ENCODE results near the gene TCN1.

DNA sequence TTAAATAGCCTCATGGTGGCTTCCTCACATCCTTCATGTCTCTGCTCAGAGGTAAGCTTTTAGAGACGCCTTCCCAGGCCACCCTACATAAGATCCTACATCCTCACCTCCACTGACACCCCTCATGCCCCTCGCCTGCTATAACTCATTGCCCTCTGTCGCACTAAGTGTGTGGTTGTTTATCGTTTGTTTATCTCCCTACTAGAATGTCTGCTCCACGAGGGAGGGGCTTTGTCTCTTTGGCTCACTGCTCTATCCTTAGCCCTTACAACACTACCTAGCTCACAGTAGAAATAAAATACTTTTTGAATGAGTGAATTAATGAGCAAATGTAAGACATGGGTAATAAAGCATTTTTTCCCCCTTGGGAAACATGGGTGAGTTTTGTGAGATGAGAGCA is 19.7 kb downstream of the TCN1 start:
- TF ChIP-seq, protein P1, sequence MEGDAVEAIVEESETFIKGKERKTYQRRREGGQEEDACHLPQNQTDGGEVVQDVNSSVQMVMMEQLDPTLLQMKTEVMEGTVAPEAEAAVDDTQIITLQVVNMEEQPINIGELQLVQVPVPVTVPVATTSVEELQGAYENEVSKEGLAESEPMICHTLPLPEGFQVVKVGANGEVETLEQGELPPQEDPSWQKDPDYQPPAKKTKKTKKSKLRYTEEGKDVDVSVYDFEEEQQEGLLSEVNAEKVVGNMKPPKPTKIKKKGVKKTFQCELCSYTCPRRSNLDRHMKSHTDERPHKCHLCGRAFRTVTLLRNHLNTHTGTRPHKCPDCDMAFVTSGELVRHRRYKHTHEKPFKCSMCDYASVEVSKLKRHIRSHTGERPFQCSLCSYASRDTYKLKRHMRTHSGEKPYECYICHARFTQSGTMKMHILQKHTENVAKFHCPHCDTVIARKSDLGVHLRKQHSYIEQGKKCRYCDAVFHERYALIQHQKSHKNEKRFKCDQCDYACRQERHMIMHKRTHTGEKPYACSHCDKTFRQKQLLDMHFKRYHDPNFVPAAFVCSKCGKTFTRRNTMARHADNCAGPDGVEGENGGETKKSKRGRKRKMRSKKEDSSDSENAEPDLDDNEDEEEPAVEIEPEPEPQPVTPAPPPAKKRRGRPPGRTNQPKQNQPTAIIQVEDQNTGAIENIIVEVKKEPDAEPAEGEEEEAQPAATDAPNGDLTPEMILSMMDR (IDR thresholded peaks at IDR 0.05; ENCODE audit: insufficient read depth, low read length): no peak
- TF ChIP-seq POLR2AphosphoS5 (IDR thresholded peaks at IDR 0.05; ENCODE audit: low read depth): no peak
- no peak for TF ChIP-seq REST (IDR thresholded peaks at IDR 0.05; ENCODE audit: insufficient replicate concordance, low read depth)
- TF ChIP-seq SPI1 (IDR thresholded peaks at IDR 0.05; ENCODE audit: borderline replicate concordance, low read depth): no peak
